Stimulated activated CD4-positive, alpha-beta T cell treated with anti-CD3 and anti-CD28 coated beads, Interleukin-1b, Interleukin-23, amount 100 ng/mL, for 24 hours (primary cell): Measurements from ENCODE around the gene SERPINH1.

ENCODE experiments used
- DNase-seq, 4 experiments: peaks; one replicate each; pipeline ENCODE4 v3.0.0-alpha.2; 2020; ENCODE audit warnings: low read depth in 4 of 4, low spot score in 1 of 4

SERPINH1 gene

GRCh38 chr11:75554258-75555022 lies 7.6 kb upstream of the SERPINH1 start:
- no peak for DNase-seq

DNA sequence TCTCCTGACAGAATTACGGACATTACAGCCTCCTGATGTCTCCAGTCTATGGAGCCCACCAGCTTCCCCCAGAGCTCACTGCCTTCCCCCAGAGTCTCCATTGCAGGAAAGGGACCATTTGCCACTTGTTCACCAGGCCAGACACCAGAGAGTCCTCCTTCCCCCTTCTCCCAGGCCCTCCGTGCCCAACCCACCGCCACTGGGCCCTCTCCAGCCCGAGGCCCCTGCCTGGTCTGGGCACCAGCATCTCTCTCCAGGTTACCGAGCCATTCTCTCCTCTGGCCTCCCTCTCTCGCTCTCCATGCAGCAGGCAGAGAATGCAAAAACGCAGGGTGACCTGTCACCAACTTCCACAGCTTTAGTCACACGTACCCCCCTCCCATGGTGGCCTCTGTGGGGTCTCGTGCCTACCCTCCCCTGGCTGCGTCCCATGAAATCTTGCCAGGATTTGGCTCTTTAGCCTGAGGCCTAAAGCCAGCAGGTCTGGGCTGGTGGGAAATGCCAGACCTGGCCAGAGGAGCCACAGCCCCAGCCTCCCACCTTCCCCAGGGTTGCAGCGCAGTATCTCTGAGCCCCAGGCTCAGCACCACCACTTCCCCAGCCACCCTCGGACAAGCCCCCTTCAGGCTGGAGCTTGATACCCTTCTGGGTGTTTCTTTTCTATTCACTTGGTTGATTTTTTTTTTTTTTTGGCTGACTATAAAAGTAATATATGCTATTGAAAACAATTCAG lies 6.8 kb upstream of the SERPINH1 start:
- DNase-seq: no peak

GRCh38 chr11:75556275-75556674 lies 5.8 kb upstream of the SERPINH1 start:
- DNase-seq: no peak

- no peak for DNase-seq
Measured at GRCh38 chr11:75557666-75558494, 4.2 kb upstream of the SERPINH1 start.

DNA sequence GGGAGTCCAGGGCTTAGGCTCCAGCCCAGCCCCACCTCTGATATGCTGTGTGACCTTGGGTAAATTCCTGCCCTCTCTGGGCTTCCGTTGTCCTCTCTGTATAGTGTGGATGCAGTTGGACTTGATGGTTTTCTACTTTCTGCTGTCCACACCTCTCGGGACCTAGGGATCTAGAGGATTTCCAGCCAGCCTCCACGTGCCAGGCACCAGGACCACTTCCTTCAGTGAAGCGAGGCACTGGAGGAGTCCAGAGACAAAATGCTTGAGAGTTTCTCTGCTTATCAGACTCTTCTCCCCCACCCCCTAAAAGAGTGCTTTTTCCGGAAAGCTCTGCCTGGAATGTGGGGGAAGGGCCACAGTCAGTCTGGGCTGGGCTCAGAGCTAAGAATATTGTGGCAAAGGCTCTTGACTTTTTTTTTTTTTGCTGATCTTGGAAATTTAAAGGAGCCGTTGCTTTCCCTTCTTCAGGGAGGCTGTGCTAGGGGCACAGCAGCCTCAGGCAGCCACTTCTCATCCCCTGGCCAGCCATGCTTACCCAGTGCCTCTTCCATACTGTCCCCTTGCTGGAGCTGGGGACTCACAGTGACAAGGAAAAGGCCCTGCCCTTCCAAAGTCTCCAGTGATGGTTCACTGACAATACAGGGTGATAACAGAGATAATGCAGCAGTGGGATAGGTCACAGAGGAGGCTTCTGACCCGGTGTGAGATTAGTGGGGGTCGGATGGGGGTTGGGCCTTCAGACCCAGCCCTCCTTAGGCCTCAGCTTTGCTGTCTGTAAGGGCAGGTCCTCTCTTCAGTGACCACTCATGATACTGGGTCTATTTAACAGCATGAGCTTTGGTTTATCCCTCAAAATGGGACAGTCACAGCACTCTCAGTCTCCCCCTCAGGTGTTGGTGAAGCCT lies 2.9 kb upstream of the SERPINH1 start:
- DNase-seq: no peak

DNA sequence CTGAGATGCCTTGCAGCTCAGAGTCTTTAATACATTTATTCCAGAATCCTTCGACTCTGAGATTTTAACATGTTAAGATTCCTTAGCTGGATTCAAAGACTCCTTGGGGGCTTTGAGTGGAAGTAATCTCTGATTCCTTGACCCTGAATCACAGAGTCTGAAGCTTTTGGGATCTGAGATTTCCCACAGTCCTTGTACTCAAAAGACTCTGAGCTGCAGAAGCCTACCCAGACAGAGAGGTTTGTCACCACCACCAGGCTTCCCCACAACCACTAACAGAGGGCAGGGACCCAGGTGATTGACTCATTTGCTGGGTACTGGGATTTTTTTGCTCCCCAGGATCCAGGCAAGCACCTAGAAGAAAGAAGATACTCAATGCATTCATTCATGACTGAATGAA lies 1.4 kb upstream of the SERPINH1 start:
- DNase-seq: no peak

GRCh38 chr11:75561426-75562047 lies 516 bp upstream of the SERPINH1 start:
- no peak for DNase-seq

DNA sequence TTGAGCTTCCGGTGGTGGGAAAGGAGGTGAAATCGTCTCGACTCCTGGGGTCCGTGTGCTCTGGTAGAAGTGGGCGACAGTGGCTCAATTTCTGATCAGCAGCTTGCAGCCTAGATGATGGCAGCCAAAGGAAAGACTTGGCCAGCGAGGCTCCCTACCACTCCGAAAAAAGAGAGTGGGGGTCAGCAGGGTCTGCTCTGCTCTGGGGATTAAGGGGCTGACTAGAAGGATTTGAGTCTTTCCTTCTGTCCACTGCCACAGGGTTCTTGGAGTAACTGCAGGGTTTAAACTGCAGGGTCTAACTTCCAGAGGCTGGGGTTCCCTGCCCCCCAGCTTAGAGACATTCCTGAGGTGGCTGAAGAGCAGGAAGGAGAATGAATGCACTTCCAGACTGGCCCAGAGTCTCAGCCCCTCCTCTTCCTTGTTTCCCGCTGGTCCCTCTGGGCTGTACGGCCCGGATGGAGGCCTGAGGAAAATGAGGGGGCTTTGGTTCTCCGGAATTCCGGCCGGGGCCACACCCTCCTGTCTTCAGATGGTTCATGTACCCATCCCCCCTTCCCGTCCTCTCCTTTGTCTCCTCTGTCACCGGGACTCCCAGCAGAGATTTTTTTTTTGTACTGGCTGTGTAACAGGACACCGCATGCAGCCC lies 907 bp downstream of the SERPINH1 start:
- DNase-seq: no peak

GRCh38 chr11:75563501-75563977 lies 1.5 kb downstream of the SERPINH1 start:
- DNase-seq: no peak

DNA sequence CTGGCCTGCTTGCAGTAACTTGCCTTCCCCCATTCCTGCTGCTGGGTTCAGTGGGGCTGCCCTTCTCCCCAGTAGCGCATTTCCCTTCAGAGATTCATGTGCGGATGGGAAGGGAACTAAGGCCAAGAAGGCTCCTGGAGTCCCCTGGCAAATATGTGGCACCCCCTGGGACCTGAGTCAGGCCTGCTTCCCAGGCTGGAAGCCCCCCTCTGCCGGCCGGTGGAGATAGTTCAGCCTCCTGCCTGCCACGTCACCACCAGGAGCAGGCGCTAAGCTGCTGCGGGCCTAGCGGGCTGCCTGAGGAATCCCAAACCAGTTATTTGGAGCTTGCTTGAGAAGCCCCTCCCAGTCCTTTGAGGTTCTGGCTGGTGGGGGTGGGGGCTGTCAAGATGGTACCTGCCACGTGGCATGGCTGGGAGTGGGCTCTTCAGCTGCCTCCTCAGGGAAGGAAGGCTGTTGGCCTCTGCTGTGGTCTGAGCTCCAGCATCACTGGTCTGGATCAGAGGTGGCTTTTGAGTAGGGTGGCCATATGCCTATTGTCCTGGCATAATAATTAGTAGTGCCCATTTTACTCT lies 2.0 kb downstream of the SERPINH1 start:
- no peak for DNase-seq

DNA sequence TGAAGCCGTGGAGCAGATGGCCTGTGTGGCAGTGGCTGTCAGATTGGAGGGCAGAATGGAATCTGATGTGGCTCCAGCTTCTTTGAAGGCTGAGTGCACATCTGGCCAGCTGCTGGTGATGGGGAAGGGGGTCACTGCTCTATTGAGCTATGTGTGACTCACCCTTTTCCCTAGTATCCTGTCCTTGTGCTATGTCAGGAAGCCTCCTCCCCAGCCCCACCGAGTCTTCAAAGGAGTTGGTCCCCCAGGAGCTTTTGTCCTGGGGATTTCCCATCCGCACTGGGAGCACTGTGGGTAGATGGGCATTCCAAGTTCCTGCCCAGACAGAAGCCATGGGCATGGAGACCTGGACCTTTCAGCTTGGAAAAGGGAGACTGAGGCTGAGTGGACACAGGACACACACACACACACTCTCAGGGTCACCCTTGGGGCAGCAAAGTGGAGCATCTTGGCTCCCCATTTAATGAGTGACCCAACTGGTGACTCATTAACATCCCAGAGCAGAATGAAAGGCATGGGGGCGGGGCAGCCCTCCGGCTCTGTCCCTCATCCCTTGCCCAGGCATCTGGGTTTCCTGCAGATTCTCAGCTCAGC lies 3.3 kb downstream of the SERPINH1 start:
- DNase-seq: no peak

DNA sequence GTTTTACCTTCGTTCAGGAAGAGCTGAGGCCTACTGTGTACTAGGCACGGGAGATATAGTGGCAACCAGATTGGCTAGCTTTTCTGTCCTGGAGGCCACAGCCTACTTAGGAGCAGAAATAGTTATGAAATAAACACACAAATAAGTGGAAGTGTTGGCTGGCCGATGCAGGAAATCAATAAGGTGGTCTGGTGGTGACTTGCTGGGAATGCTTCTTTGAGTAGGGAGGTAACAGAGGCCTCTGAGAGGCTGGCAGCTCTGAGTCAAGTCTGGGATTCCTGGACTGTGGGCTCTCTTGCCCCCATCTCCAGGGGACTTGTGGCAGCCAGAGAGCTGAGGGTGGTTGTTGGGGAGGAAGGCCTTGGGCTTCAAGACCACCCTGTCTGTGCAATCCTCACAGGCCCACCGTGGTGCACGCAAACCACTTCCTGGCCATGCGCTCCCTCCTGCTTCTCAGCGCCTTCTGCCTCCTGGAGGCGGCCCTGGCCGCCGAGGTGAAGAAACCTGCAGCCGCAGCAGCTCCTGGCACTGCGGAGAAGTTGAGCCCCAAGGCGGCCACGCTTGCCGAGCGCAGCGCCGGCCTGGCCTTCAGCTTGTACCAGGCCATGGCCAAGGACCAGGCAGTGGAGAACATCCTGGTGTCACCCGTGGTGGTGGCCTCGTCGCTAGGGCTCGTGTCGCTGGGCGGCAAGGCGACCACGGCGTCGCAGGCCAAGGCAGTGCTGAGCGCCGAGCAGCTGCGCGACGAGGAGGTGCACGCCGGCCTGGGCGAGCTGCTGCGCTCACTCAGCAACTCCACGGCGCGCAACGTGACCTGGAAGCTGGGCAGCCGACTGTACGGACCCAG lies 4.1 kb downstream of the SERPINH1 start:
- no peak for DNase-seq

DNA sequence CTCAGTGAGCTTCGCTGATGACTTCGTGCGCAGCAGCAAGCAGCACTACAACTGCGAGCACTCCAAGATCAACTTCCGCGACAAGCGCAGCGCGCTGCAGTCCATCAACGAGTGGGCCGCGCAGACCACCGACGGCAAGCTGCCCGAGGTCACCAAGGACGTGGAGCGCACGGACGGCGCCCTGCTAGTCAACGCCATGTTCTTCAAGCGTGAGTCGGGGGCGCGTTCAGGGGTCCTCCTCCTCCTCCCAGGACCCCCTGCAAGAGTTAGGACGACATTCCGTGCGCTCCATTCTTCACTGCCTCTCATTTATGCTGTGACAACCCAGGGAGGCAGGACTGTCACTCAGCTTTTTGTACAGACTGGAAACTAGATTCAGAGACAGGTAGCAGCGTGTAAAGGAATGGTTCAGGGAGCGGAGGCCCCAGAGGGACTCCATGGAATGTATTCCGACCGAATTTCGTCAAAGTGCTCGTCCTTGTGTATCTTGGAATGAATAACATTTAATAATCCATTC lies 4.8 kb downstream of the SERPINH1 start:
- DNase-seq: no peak

GRCh38 chr11:75567971-75568370 lies 5.9 kb downstream of the SERPINH1 start:
- DNase-seq: no peak

DNA sequence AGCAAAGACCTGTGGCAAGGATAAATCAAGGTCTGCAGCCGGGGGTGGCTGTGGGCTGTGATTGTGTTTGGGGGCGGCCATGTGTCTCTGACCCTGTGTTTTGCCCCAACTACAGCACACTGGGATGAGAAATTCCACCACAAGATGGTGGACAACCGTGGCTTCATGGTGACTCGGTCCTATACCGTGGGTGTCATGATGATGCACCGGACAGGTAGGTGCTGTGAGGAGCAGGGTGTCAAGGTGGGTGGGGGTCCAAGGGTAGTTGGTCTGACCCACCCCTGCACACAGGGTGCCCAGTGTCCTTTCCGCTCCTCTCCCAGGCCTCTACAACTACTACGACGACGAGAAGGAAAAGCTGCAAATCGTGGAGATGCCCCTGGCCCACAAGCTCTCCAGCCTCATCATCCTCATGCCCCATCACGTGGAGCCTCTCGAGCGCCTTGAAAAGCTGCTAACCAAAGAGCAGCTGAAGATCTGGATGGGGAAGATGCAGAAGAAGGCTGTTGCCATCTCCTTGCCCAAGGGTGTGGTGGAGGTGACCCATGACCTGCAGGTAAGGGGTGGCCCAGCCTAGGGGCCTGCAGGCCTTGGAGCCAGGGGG lies 6.7 kb downstream of the SERPINH1 start:
- DNase-seq: no peak

DNA sequence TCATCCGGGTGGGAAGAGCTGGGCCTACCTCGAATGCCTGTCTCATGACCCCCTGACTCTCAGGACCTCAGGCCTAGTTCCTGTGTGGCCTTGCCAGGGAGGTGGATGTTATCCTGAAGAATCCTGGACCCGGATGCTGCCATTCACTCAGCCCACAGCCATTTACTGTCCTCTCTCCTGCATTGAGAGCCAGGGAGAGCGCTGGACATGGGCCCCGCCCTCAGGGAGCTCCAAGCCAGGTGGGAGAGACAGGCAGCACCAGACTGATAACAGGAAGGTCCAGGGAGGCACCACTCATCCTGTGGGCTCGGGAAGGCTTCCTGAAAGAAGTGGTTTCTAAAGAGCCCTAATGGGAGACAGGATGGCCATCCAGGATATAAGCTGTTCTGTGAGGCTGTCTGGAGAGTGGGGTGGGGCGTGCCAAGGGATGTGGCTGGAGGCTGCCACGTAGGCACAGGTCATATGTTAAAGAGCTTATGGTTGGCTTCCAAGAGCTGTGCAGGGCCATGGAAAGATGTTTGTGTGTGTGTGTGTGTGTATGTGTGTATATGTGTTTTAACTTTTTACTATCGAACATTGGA lies 8.6 kb downstream of the SERPINH1 start:
- no peak for DNase-seq

- no peak for DNase-seq
Measured at GRCh38 chr11:75571625-75572024, 9.6 kb downstream of the SERPINH1 start.
